GM12878 (cell line): ENCODE results near the gene DOK4. TPM values are rescaled to one million over a fixed set of nuclear protein-coding genes. Genes with fewer than 3 reads are reported as not detected.

Source experiments
- ATAC-seq: fragments of 200-7000 bp; cut with Tn5 transposase; 3 replicates; pipeline ENCODE4 v1.9.1; 2020; ENCODE audit warnings: mild to moderate bottlenecking, moderate library complexity
- BruUV-seq: library from RNA; stranded (reverse); fragments of 400-500 nt; replicated peaks from 2 replicates; lab custom pipeline; 2021; lab: Mats Ljungman, UMichigan
- CTCF ChIA-PET: fragments of 300-600 bp; sonication (Branson Sonifier 250); formaldehyde crosslinking; extraction: SDS; loops from one replicate; lab custom pipeline; 2021; ENCODE audit warnings: inconsistent platforms; lab: Yijun Ruan, JAX
- POLR2A ChIA-PET: fragments of 350-600 bp; formaldehyde crosslinking; extraction: SDS; loops from one replicate; lab custom pipeline; 2021; ENCODE audit warnings: inconsistent platforms; lab: Charles Lee
- RAD21 ChIA-PET: fragments of 300-600 bp; sonication (Branson Sonifier 250); formaldehyde crosslinking; loops from one replicate; lab custom pipeline; 2023; ENCODE audit warnings: antibody characterized with exemption; ENCODE audit not compliant: unreplicated experiment; lab: Charles Lee
- SMC1A ChIA-PET: fragments of 300-600 bp; sonication (Branson Sonifier 250); formaldehyde crosslinking; loops from one replicate; lab custom pipeline; 2023; ENCODE audit not compliant: unreplicated experiment, uncharacterized antibody; lab: Charles Lee
- DNase-seq: peaks from one replicate; pipeline ENCODE4 v3.0.0-alpha.2; 2011; ENCODE audit warnings: low read depth, low spot score
- FAIRE-seq: peaks from 3 replicates; lab custom pipeline; 2011; peaks lifted over from hg19 to GRCh38; lab: Jason Lieb, UNC
- H2AFZ ChIP-seq: 2 replicates; pipeline ENCODE4 v1.6.0; 2011; ENCODE audit warnings: low read depth, low read length, control low read depth; ENCODE audit not compliant: control insufficient read depth
- H3K27ac ChIP-seq: 2 replicates; pipeline ENCODE4 v1.5.1; 2011; ENCODE audit warnings: control low read depth; ENCODE audit not compliant: control insufficient read depth, insufficient read depth
- H3K27me3 ChIP-seq, 2 experiments: replicated peaks in 1 of 2; 2 replicates each; pipeline versions ENCODE4 v1.6.0 to v1.6.1; 2011; ENCODE audit warnings: low read length in 1 of 2; ENCODE audit not compliant: control insufficient read depth in 2 of 2, insufficient read depth in 2 of 2
- H3K36me3 ChIP-seq, 2 experiments: 2 replicates each; pipeline ENCODE4 v1.5.1; 2011; ENCODE audit warnings: low read length in 1 of 2; ENCODE audit not compliant: control insufficient read depth in 2 of 2, insufficient read depth in 2 of 2
- H3K4me1 ChIP-seq: 2 replicates; pipeline ENCODE4 v1.6.1; 2011; ENCODE audit warnings: mild to moderate bottlenecking, low read length, moderate library complexity, mixed read lengths; ENCODE audit not compliant: control insufficient read depth, insufficient read depth
- H3K4me2 ChIP-seq: 2 replicates; pipeline ENCODE4 v1.6.0; 2011; ENCODE audit warnings: control low read depth; ENCODE audit not compliant: control insufficient read depth, insufficient read depth
- H3K4me3 ChIP-seq: fragments of 200-600 bp; sonication (generic); 2 replicates; pipeline ENCODE4 v1.5.1; 2016
- H3K79me2 ChIP-seq: 2 replicates; pipeline ENCODE4 v1.6.0; 2011; ENCODE audit warnings: low read length; ENCODE audit not compliant: control insufficient read depth, insufficient read depth
- H3K9ac ChIP-seq: 2 replicates; pipeline ENCODE4 v1.8.0; 2011; ENCODE audit warnings: low read length, control low read depth, mixed read lengths; ENCODE audit not compliant: control insufficient read depth, insufficient read depth
- H3K9me3 ChIP-seq: replicated peaks from 3 replicates; pipeline ENCODE4 v1.5.1; 2011; ENCODE audit warnings: mild to moderate bottlenecking, low read length; ENCODE audit not compliant: control insufficient read depth, insufficient read depth
- H4K20me1 ChIP-seq: 2 replicates; pipeline ENCODE4 v1.6.0; 2011; ENCODE audit not compliant: control insufficient read depth, insufficient read depth
- ATF7 ChIP-seq: fragments of 450-650 bp; IDR thresholded peaks from 2 replicates; pipeline ENCODE4 v1.6.1; 2016; ENCODE audit warnings: low read depth, mild to moderate bottlenecking
- DPF2 ChIP-seq: fragments of 450-650 bp; IDR thresholded peaks from 2 replicates; pipeline ENCODE4 v1.6.1; 2017; ENCODE audit warnings: mild to moderate bottlenecking
- HDAC6 ChIP-seq: fragments of 200-600 bp; sonication (generic); IDR thresholded peaks from one replicate; pipeline ENCODE4 v1.8.0; 2017; ENCODE audit warnings: antibody characterized with exemption; ENCODE audit not compliant: unreplicated experiment
- HSF1 ChIP-seq: fragments of 150-350 bp; IDR thresholded peaks from 2 replicates; pipeline ENCODE4 v1.6.1; 2014; ENCODE audit warnings: mild to moderate bottlenecking, low read depth, low read length
- MAX ChIP-seq: IDR thresholded peaks from 2 replicates; pipeline ENCODE4 v1.6.1; 2012; ENCODE audit warnings: low read depth, low read length, improper control_type of control experiment
- NKRF ChIP-seq: fragments of 450-650 bp; conservative IDR thresholded peaks from 2 replicates; pipeline ENCODE4 v1.6.1; 2017; ENCODE audit warnings: mild to moderate bottlenecking, moderate library complexity
- SMAD1 ChIP-seq: fragments of 450-650 bp; IDR thresholded peaks from 2 replicates; pipeline ENCODE4 v1.6.1; 2018; ENCODE audit warnings: mild to moderate bottlenecking, low read depth; ENCODE audit not compliant: partially characterized antibody
- SREBF2 ChIP-seq: IDR thresholded peaks from 2 replicates; pipeline ENCODE4 v1.6.1; 2012; ENCODE audit warnings: mild to moderate bottlenecking, low read length
- USF1 ChIP-seq: IDR thresholded peaks from 2 replicates; pipeline ENCODE4 v1.6.1; 2011; ENCODE audit warnings: borderline replicate concordance, low read depth, mild to moderate bottlenecking, moderate library complexity, mixed read lengths, low read length; ENCODE audit not compliant: insufficient read depth; ENCODE audit errors: extremely low read length
- ZNF217 ChIP-seq: fragments of 450-650 bp; IDR thresholded peaks from 2 replicates; pipeline ENCODE4 v1.6.1; 2017; ENCODE audit warnings: antibody characterized with exemption, mild to moderate bottlenecking
- WGBS: methylation state at CpG from one replicate; pipeline ENCODE4 v1.1.6; 2016; ENCODE audit warnings: low lambda C conversion rate; ENCODE audit not compliant: insufficient replicate concordance, insufficient coverage; ENCODE audit errors: missing lambda C conversion rate; 5-methylcytosine and 5-hydroxymethylcytosine counted together
- in situ Hi-C: fragments of 300-500 bp; cut with MboI; formaldehyde crosslinking; loops from 9 replicates; pipeline ENCODE4 v1.14.3; 2018; ENCODE audit warnings: mixed read lengths
- intact Hi-C: fragments of 100-400 bp; cut with micrococcal nuclease; formaldehyde crosslinking; loops from one replicate; pipeline ENCODE4 v1.14.2; 2022; ENCODE audit not compliant: unreplicated experiment
- polyA plus RNA-seq, 11 experiments: library from polyadenylated mRNA; depleted of rRNA in 4 of 11; unstranded in 6 of 11; stranded (reverse) in 5 of 11; fragments of >200 nt; fragmentation: Nextera tagmentation in 4 of 11; fragmentation: Illumina TruSeq in 1 of 11; extraction: Ambion mirVana in 4 of 11; extraction: Trizol in 1 of 11; gene quantifications; 1 replicate in 1 of 11; 2 replicates in 10 of 11; pipeline versions ENCODE4 v1.2.1 to v1.2.3, GENCODE V29; 2011 to 2016; ENCODE audit warnings: inconsistent platforms in 2 of 11, missing spikeins in 2 of 11, low read depth in 1 of 11
- total RNA-seq, 4 experiments: library from RNA; depleted of rRNA in 3 of 4; stranded (reverse); fragments of >200 nt in 3 of 4; fragmentation: Illumina TruSeq in 1 of 4; extraction: Trizol in 1 of 4; gene quantifications; 2 replicates each; pipeline versions ENCODE4 v1.2.1 to v1.2.3, GENCODE V29; 2013 to 2021

DOK4 gene
- total and polyA plus RNA-seq, 10 of the 15 experiments (the other 5 are each of a cell fraction or from before 2014, with no cell fraction given): 0.20 to 7.0 (median 2.4) TPM; not detected in 1

GRCh38 chr16:57482845-57483545 is 3.3 kb downstream of the DOK4 start:
- Histone ChIP-seq H4K20me1 (no peaks in the 10 kb centered on the region), H3K79me2 (no peaks in the 10 kb centered on the region), H3K4me1 (peaks cover 19% of the 10 kb centered on the region), H3K9ac (no peak overlapping the region), H3K4me3 (no peak overlapping the region), H3K4me2 (no peak overlapping the region), H3K36me3 (no peaks in the 10 kb centered on the region), H3K27ac (no peak overlapping the region), H3K27me3 (peaks cover 0 to 2% of the 10 kb centered on the region in 2 experiments; a peak in 1 of 4 replicates), H2AFZ (no peak overlapping the region), H3K9me3 (no peaks in the 10 kb centered on the region)
- ChIA-PET RAD21 (no interaction called here), POLR2A (no interaction called here), SMC1A (interaction anchor here (1.7 kb wide), 1 partner anchor 93 kb away, joined by 5 read pairs; no protein-coding TSS in a partner anchor), CTCF (no interaction called here)
- ATAC-seq: no peak
- in situ Hi-C loops (no loop called here), intact Hi-C loops (no loop called here)
- 52% methylated on average over 13 of the region's 14 CpGs for WGBS
- BruUV-seq: no TSS peak
- no peak for DNase-seq
- no peak for TF ChIP-seq USF1
- FAIRE-seq: no peak

- peaks cover 0 to 2% of the 10 kb centered on the region in 2 experiments; a peak in 1 of 4 replicates for H3K27me3 ChIP-seq
- H2AFZ ChIP-seq: no peak overlapping the region
- ChIA-PET SMC1A (interaction anchor here (0.6 to 1.2 kb wide), 2 partner anchors 39 to 163 kb away, joined by 3 read pairs; no protein-coding TSS in a partner anchor), RAD21 (interaction anchor here (0.6 to 0.9 kb wide), 2 partner anchors 8 to 381 kb away, joined by 3 to 4 read pairs; no protein-coding TSS in a partner anchor), CTCF (interaction anchor here (1.4 kb wide), 1 partner anchor 64 kb away, joined by 3 read pairs; no protein-coding TSS in a partner anchor), POLR2A (no interaction called here)
- no peak overlapping the region for H3K4me3 ChIP-seq
- ATAC-seq (no peak), DNase-seq (no peak), FAIRE-seq (no peak)
- no peak overlapping the region for H3K27ac ChIP-seq
- no peaks in the 10 kb centered on the region for H3K9me3 ChIP-seq
- H3K79me2 ChIP-seq: no peaks in the 10 kb centered on the region
- no peak overlapping the region for H3K4me2 ChIP-seq
- 41% methylated on average over 4 of the region's 4 CpGs for WGBS
- no peaks in the 10 kb centered on the region for H4K20me1 ChIP-seq
- H3K4me1 ChIP-seq: peaks cover 12% of the 10 kb centered on the region; the same call in 1 of the 2 replicates
- in situ Hi-C loops: no loop called here
- intact Hi-C loops: no loop called here
- no peak overlapping the region for H3K9ac ChIP-seq
- no TSS peak for BruUV-seq
- no peaks in the 10 kb centered on the region for H3K36me3 ChIP-seq
- TF ChIP-seq NKRF: no peak
- no peak for TF ChIP-seq SREBF2
- no peak for TF ChIP-seq ATF7
- no peak for TF ChIP-seq ZNF217
- no peak for TF ChIP-seq DPF2
- no peak for TF ChIP-seq HSF1
- TF ChIP-seq HDAC6: no peak
- TF ChIP-seq SMAD1: no peak
- no peak for TF ChIP-seq MAX
Measured at GRCh38 chr16:57481421-57481820, 4.9 kb downstream of the DOK4 start.
